Suprapubic skin (tissue), 4 donors: ENCODE results near the gene PDS5B. TPM values are rescaled to one million over a fixed set of nuclear protein-coding genes. Genes with fewer than 3 reads are reported as not detected.

Experiments used
- DNase-seq, 2 donors: peaks; one replicate each; pipeline ENCODE4 v3.0.0-alpha.2; 2019; ENCODE audit warnings: low spot score in 2 of 2
- H3K27ac ChIP-seq: fragments of 200-600 bp; sonication (generic); one replicate; pipeline ENCODE4 v1.5.1; 2019
- H3K27me3 ChIP-seq: fragments of 200-600 bp; sonication (generic); one replicate; pipeline ENCODE4 v1.5.1; 2019
- H3K36me3 ChIP-seq: fragments of 200-600 bp; sonication (generic); one replicate; pipeline ENCODE4 v1.5.1; 2019
- H3K4me1 ChIP-seq: fragments of 200-600 bp; sonication (generic); one replicate; pipeline ENCODE4 v1.5.1; 2019
- H3K4me3 ChIP-seq: fragments of 200-600 bp; sonication (generic); one replicate; pipeline ENCODE4 v1.5.1; 2019; ENCODE audit warnings: mild to moderate bottlenecking
- H3K9me3 ChIP-seq: fragments of 200-600 bp; sonication (generic); one replicate; pipeline ENCODE4 v1.5.1; 2019
- CTCF ChIP-seq, 2 donors: fragments of 200-600 bp in 1 of 2; fragments of 450-650 bp in 1 of 2; sonication (generic) in 1 of 2; IDR thresholded peaks; one replicate each; pipeline ENCODE4 v1.5.1; 2016 to 2019; ENCODE audit warnings: antibody characterized with exemption in 2 of 2, mild to moderate bottlenecking in 1 of 2, moderate library complexity in 1 of 2
- EP300 ChIP-seq: sonication (generic); formaldehyde crosslinking; IDR thresholded peaks from one replicate; pipeline ENCODE4 v1.6.1; 2017; ENCODE audit warnings: antibody characterized with exemption
- POLR2A ChIP-seq, 2 donors: fragments of 450-650 bp; IDR thresholded peaks; one replicate each; pipeline ENCODE4 v1.6.1; 2017; ENCODE audit warnings: antibody characterized with exemption in 2 of 2, mild to moderate bottlenecking in 2 of 2, moderate library complexity in 2 of 2
- POLR2AphosphoS5 ChIP-seq, 3 donors: sonication (generic); formaldehyde crosslinking; IDR thresholded peaks; one replicate each; pipeline ENCODE4 v1.6.1; 2017; ENCODE audit warnings: antibody characterized with exemption in 3 of 3
- WGBS: methylation state at CpG from one replicate; pipeline ENCODE4 v1.1.5; 2018; 5-methylcytosine and 5-hydroxymethylcytosine counted together
- total RNA-seq, 4 donors: library from RNA; depleted of rRNA; stranded (reverse); fragments of >200 nt; gene quantifications; one replicate each; pipeline ENCODE4 v1.1.0, GENCODE V29; 2016

The PDS5B gene
- total RNA-seq, 4 donors from 2014 or later = 17.8 to 48.2 (median 28.5) TPM

- Histone ChIP-seq H3K4me1 (no peaks in the 10 kb centered on the region), H3K27ac (no peak overlapping the region), H3K9me3 (no peaks in the 10 kb centered on the region), H3K36me3 (peaks cover 11% of the 10 kb centered on the region), H3K27me3 (no peaks in the 10 kb centered on the region), H3K4me3 (no peak overlapping the region)
- TF ChIP-seq POLR2A (IDR thresholded peaks at IDR 0.05) (no peak), POLR2AphosphoS5 (IDR thresholded peaks at IDR 0.05) (no peak), EP300 (no peak), CTCF (IDR thresholded peaks at IDR 0.05) (no peak)
- WGBS = 97% methylated on average over 4 of the region's 4 CpGs
- DNase-seq = no peak
Measured at GRCh38 chr13:32752311-32752710, 166.1 kb downstream of the PDS5B start.

GRCh38 chr13:32752997-32753606, 166.8 kb downstream of the PDS5B start:
- no peak overlapping the region for H3K4me3 ChIP-seq
- H3K9me3 ChIP-seq = no peaks in the 10 kb centered on the region
- TF ChIP-seq POLR2AphosphoS5 (IDR thresholded peaks at IDR 0.05) = no peak
- peaks cover 11% of the 10 kb centered on the region for H3K36me3 ChIP-seq
- H3K27me3 ChIP-seq = no peaks in the 10 kb centered on the region
- 99% methylated on average over 3 of the region's 3 CpGs for WGBS
- H3K4me1 ChIP-seq = no peaks in the 10 kb centered on the region
- H3K27ac ChIP-seq = no peak overlapping the region
- no peak for DNase-seq

- TF ChIP-seq EP300 (no peak), POLR2AphosphoS5 (IDR thresholded peaks at IDR 0.05) (no peak), POLR2A (IDR thresholded peaks at IDR 0.05) (no peak), CTCF (IDR thresholded peaks at IDR 0.05) (no peak)
- Histone ChIP-seq H3K4me1 (no peaks in the 10 kb centered on the region), H3K4me3 (no peak overlapping the region), H3K27ac (no peak overlapping the region), H3K27me3 (no peaks in the 10 kb centered on the region), H3K36me3 (peaks cover 18% of the 10 kb centered on the region), H3K9me3 (no peaks in the 10 kb centered on the region)
- no peak for DNase-seq
- 90% methylated on average over 1 of the region's 1 CpG for WGBS
Measured at GRCh38 chr13:32754179-32754578, 167.9 kb downstream of the PDS5B start.

- Histone ChIP-seq H3K27me3 (no peaks in the 10 kb centered on the region), H3K4me1 (no peaks in the 10 kb centered on the region), H3K4me3 (no peak overlapping the region), H3K9me3 (no peaks in the 10 kb centered on the region), H3K36me3 (peaks cover 26% of the 10 kb centered on the region), H3K27ac (no peak overlapping the region)
- WGBS = 89% methylated on average over 2 of the region's 2 CpGs
- TF ChIP-seq CTCF (IDR thresholded peaks at IDR 0.05) (no peak), POLR2AphosphoS5 (IDR thresholded peaks at IDR 0.05) (no peak), EP300 (no peak), POLR2A (IDR thresholded peaks at IDR 0.05) (no peak)
- DNase-seq = no peak
Measured at GRCh38 chr13:32759152-32759551, 172.9 kb downstream of the PDS5B start.

GRCh38 chr13:32761472-32761871, 175.2 kb downstream of the PDS5B start:
- no peaks in the 10 kb centered on the region for H3K9me3 ChIP-seq
- no peaks in the 10 kb centered on the region for H3K27me3 ChIP-seq
- H3K4me3 ChIP-seq = no peak overlapping the region
- H3K4me1 ChIP-seq = no peaks in the 10 kb centered on the region
- 100% methylated on average over 2 of the region's 2 CpGs for WGBS
- no peak for TF ChIP-seq CTCF (IDR thresholded peaks at IDR 0.05)
- no peak for DNase-seq
- H3K27ac ChIP-seq = no peak overlapping the region
- peaks cover 29% of the 10 kb centered on the region for H3K36me3 ChIP-seq

- Histone ChIP-seq H3K4me3 (no peak overlapping the region), H3K9me3 (no peaks in the 10 kb centered on the region), H3K4me1 (no peaks in the 10 kb centered on the region), H3K36me3 (peaks cover 15% of the 10 kb centered on the region), H3K27ac (no peak overlapping the region), H3K27me3 (no peaks in the 10 kb centered on the region)
- TF ChIP-seq CTCF (IDR thresholded peaks at IDR 0.05) (no peak), EP300 (no peak), POLR2AphosphoS5 (IDR thresholded peaks at IDR 0.05) (no peak), POLR2A (IDR thresholded peaks at IDR 0.05) (no peak)
- DNase-seq = no peak
Measured at GRCh38 chr13:32779119-32779518, 192.9 kb downstream of the PDS5B start.
